ENCODE measurements around the gene BCL2.

The BCL2 gene

GRCh38 chr18:63107171-63107845, 212.3 kb downstream of the BCL2 start:
- no peak for DNase-seq (ENCODE audit: low read depth)

DNA sequence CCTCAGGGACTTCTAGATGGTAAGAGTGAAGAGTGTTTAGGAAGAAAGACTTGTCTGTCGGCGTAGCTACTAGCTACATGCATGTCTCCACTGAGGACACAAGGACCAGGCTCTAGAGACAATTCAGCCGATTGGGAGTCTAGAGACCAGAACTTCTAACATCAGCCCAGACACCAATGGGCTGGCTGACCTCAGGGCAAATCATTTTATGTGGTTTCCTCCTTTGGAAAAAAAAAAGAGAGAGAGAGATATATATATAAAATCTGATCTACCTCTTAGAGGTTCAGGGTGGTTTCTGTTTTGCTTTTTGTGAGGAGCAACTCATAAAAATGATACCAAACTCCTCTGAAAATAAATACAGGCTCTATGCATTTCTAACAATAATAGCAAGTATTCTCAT, 212.8 kb downstream of the BCL2 start:
- no peak for DNase-seq (ENCODE audit: low read depth)

- no peak for DNase-seq (ENCODE audit: low read depth)
Measured at GRCh38 chr18:63105636-63106316, 213.8 kb downstream of the BCL2 start.

- DNase-seq (ENCODE audit: low read depth), result no peak
Measured at GRCh38 chr18:63104868-63105267, 214.7 kb downstream of the BCL2 start.

- no peak for DNase-seq (ENCODE audit: low read depth)
Measured at GRCh38 chr18:63102941-63103744, 216.4 kb downstream of the BCL2 start.

GRCh38 chr18:63100630-63101055, 218.9 kb downstream of the BCL2 start:
- no peak for DNase-seq (ENCODE audit: low read depth)

GRCh38 chr18:63099848-63100629, 219.5 kb downstream of the BCL2 start:
- DNase-seq (ENCODE audit: low read depth), result no peak

DNA sequence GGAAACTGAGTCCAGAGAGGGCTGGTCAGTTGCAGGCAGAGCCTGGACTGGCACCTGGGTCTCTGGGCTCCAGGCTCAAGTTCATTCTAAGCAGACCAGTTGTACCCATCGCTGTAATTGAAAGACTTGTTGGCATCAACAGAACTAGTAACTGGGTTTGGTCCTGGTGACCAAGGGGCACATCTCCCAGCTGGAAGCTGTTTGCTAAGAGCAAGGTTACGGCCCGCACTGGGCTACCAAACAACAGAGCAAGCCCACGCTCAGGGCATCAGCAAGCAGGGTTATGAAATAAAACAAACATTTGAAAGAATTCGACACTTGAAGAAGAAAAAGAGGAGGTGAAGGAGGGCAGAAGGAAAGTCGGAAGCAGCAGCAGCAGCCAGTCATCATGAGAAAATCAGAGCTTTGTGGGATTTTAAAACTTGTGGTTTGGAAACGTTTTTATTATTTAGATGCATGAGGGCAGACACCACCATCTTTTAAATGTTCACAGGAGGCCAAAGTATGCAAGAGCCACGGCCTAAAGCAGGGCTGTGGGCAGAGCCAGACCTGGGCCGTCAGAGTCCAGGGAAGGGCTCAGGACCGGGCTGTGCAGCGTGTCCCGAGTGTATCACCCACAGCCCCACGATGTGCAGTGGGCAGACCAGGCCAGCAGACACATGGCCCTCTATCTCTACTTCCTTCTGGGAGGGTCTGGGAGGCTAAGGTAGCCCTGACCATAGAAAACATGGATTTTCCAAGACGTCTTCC, 220.3 kb downstream of the BCL2 start:
- DNase-seq (ENCODE audit: low read depth), result no peak

- no peak for DNase-seq (ENCODE audit: low read depth)
Measured at GRCh38 chr18:63098018-63098981, 221.3 kb downstream of the BCL2 start.

- DNase-seq (ENCODE audit: low read depth), result no peak
Measured at GRCh38 chr18:63097178-63097577, 222.4 kb downstream of the BCL2 start.

GRCh38 chr18:63096327-63096874, 223.2 kb downstream of the BCL2 start:
- no peak for DNase-seq (ENCODE audit: low read depth)

GRCh38 chr18:63095768-63096167, 223.8 kb downstream of the BCL2 start:
- DNase-seq (ENCODE audit: low read depth), result no peak

DNA sequence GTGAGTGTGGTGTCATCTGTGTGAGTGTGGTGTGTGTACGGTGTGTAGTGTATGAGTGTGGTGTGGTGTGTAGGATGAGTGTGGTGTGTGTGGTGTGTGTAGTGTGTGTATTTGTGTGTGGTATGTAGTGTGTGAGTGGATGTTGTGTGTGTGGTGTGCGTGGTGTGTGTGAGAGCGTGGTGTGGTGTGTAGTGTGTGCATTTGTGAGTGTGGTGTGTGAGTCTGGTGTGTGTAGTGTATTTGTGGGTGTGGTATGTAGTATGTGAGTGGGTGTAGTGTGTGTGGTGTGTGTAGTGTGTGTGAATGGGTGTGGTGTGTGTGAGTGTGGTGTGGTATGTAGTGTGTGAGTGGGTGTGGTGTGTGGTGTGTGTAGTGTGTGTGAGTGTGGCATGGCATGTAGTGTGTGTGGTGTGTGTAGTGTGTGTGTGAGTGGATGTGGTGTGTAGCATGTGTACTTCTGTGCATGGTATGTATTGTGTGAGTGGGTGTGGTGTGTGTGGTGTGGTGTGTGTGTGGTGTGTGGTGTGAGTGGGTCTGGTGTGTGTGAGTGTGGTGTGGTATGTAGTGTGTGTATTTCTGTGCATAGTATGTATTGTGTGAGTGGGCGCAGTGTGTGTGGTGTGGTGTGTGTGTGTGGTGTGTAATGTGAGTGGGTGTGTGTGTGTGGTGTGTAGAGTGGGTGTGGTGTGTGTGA, 227.8 kb downstream of the BCL2 start:
- no peak for DNase-seq (ENCODE audit: low read depth)

GRCh38 chr18:63090334-63090733, 229.2 kb downstream of the BCL2 start:
- DNase-seq (ENCODE audit: low read depth), result no peak

- no peak for DNase-seq (ENCODE audit: low read depth)
Measured at GRCh38 chr18:63089041-63089440, 230.5 kb downstream of the BCL2 start.

DNA sequence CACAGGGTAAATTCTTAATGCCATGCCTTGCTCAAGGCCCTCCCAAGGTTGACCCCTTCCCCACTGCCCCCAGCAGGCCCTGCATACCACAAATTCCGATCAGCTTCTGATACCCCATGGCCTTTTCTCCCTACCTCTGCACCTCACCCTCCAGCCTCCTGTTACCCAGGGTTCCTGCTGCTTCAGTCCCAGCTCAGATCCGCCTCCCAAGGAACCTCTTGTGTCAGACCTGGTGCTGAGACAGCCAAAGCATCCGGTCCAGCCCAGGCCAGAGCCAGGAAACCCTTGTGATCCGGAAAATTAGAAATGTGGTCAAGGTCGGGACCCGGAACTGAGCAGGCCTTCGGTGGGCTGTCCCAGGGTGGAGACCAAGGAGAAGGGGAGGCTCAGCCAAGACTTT, 231.3 kb downstream of the BCL2 start:
- no peak for DNase-seq (ENCODE audit: low read depth)

DNA sequence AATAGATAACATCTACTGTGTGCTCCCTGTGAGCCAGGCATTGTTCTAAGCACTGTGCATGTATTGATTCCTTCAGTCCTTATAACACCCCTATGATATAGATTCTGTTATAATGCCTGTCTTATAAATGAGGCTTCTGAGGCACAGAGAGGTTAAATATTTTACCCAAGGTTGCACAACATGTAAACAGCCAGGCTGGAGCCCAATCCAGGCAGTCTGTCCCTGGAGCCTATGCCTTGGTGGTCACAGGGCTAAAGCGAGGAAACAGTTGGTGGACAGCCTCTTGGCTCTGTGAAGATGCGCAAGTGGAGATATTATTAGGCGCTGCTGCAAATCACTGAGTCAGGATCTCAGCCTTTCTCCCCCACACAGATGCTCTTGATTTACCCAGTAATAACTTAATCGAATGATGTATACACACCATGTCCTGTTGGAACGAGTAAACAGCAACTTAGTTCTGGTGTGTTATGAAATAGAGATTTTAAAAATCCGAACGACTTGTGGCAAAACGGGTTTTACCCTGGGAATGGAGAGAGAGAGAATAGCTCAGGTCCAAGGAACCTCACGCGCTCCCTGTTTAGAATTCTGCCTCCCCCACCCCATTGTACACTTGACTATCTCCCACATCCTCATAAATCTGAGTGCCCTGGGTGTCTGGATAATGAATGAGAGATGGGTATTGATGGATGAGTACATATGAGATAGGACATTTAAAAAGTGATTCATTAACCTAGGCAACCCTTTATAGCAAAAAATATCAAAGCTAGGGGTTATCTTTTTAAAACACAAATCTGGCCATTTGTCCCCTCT, 231.9 kb downstream of the BCL2 start:
- DNase-seq (ENCODE audit: low read depth), result no peak

- no peak for DNase-seq (ENCODE audit: low read depth)
Measured at GRCh38 chr18:63085611-63086010, 234.0 kb downstream of the BCL2 start.

- DNase-seq (ENCODE audit: low read depth), result no peak
Measured at GRCh38 chr18:63084219-63084618, 235.3 kb downstream of the BCL2 start.
